ENCODE measurements around the gene ANTXR1. TPM values are rescaled to one million over a fixed set of nuclear protein-coding genes. Genes with fewer than 3 reads are reported as not detected.

ANTXR1 gene
- total and polyA plus RNA-seq, 9 of the 15 experiments (the other 6 are each of a cell fraction or from before 2014, with no cell fraction given) = 0.07 to 1.00 (median 0.54) TPM

GRCh38 chr2:69065735-69066336 is 52.9 kb downstream of the ANTXR1 start:
- 0% methylated on average over 1 of the region's 1 CpG for WGBS (ENCODE audit: insufficient coverage, low coverage, missing lambda C conversion rate)
- ChIA-PET POLR2A (no interaction called here), CTCF (ENCODE audit: low intra/inter-chr PET ratio) (no interaction called here)

More at GRCh38 chr2:69065735-69066336, 52.9 kb downstream of the ANTXR1 start:
- Histone ChIP-seq H3K4me1 (replicated peaks in 1 of 2; ENCODE audit: control insufficient read depth in 2 of 2, insufficient read depth in 2 of 2, low read length in 2 of 2) (no peaks in the 10 kb centered on the region), H3K4me3 (no peak overlapping the region), H2AFZ (ENCODE audit: low read depth, low read length) (no peak overlapping the region), H4K20me1 (replicated peaks; ENCODE audit: control insufficient read depth, insufficient read depth, low read length) (no peaks in the 10 kb centered on the region), H3K9me3 (replicated peaks; ENCODE audit: control insufficient read depth, insufficient read depth, low read depth, low read length) (no peaks in the 10 kb centered on the region), H3K4me2 (ENCODE audit: insufficient read depth, low read length) (no peak overlapping the region), H3K9me1 (ENCODE audit: control insufficient read depth, insufficient read depth, low read length) (no peaks in the 10 kb centered on the region), H3K27ac (ENCODE audit: extremely low read depth, low read depth, low read length) (no peak overlapping the region), H3K9ac (ENCODE audit: insufficient read depth in 1 of 2, low read depth in 2 of 2, low read length in 2 of 2) (no peak overlapping the region), H3K36me3 (ENCODE audit: control insufficient read depth, insufficient read depth, low read length) (no peaks in the 10 kb centered on the region), H3K27me3 (ENCODE audit: control insufficient read depth in 2 of 2, insufficient read depth in 2 of 2, low read length in 2 of 2) (peaks cover 1 to 3% of the 10 kb centered on the region in 2 experiments; a peak in 2 of 5 replicates), H3K79me2 (ENCODE audit: control insufficient read depth, insufficient read depth, low read length) (no peaks in the 10 kb centered on the region)
- no TSS peak for BruUV-seq (replicated peaks)
- intact Hi-C loops (cut with micrococcal nuclease) = no loop called here
- TF ChIP-seq CTCFL (IDR thresholded peaks at IDR 0.05; ENCODE audit: borderline replicate concordance, insufficient read depth, low read depth, low read length, poor library complexity, severe bottlenecking) (no peak), GATA2 (CRISPR knock-in tag; IDR thresholded peaks at IDR 0.05) (no peak), FOS (IDR thresholded peaks at IDR 0.05; ENCODE audit: extremely low read depth, insufficient read length) (no peak), CCAR2 (IDR thresholded peaks at IDR 0.05; ENCODE audit: low read depth, low read length) (no peak), POLR2A (conservative IDR thresholded peaks at IDR 0.05) (no peak), POU5F1 (IDR thresholded peaks at IDR 0.05; ENCODE audit: borderline replicate concordance, low read depth, low read length, partially characterized antibody) (no peak), ZNF318 (IDR thresholded peaks at IDR 0.05; ENCODE audit: borderline replicate concordance in 1 of 2, low read depth in 1 of 2) (no peak), GTF2B (IDR thresholded peaks at IDR 0.05; ENCODE audit: extremely low read depth, insufficient read length) (no peak)
- in situ Hi-C loops (cut with MboI) = no loop called here
- FAIRE-seq = no peak
- ATAC-seq = no peak
- no peak for DNase-seq (ENCODE audit: extremely low read depth in 1 of 4, low spot score in 3 of 4)
